Transverse colon (tissue), 4 donors: ENCODE data around the gene TPO. TPM values are rescaled to one million over a fixed set of nuclear protein-coding genes. Genes with fewer than 3 reads are reported as not detected.

Source experiments
- DNase-seq: peaks from one replicate; pipeline ENCODE4 v3.0.0-alpha.2; 2019
- H3K27ac ChIP-seq, 4 donors: fragments of 200-600 bp; sonication (generic); 2 replicates each; pipeline ENCODE4 v1.5.1; 2016 to 2018; ENCODE audit warnings: inconsistent platforms in 4 of 4
- H3K27me3 ChIP-seq: fragments of 200-600 bp; sonication (generic); 2 replicates; pipeline ENCODE4 v1.5.1; 2017; ENCODE audit warnings: inconsistent platforms
- H3K36me3 ChIP-seq, 4 donors: fragments of 200-600 bp; sonication (generic); 2 replicates each; pipeline ENCODE4 v1.5.1; 2017 to 2019; ENCODE audit warnings: inconsistent platforms in 4 of 4
- H3K4me1 ChIP-seq, 4 donors: fragments of 200-600 bp; sonication (generic); 2 replicates each; pipeline ENCODE4 v1.5.1; 2017 to 2020; ENCODE audit warnings: inconsistent platforms in 4 of 4
- H3K4me3 ChIP-seq, 4 donors: fragments of 200-600 bp; sonication (generic); 1 replicate in 1 of 4; 2 replicates in 3 of 4; pipeline versions ENCODE4 v1.5.1 to v1.6.1; 2017 to 2019; ENCODE audit warnings: inconsistent platforms in 4 of 4
- H3K9me3 ChIP-seq, 2 donors: fragments of 200-600 bp; sonication (generic); 2 replicates each; pipeline ENCODE4 v1.5.1; 2017 to 2019; ENCODE audit warnings: inconsistent platforms in 2 of 2
- EP300 ChIP-seq: sonication (generic); formaldehyde crosslinking; IDR thresholded peaks from one replicate; pipeline ENCODE4 v1.6.1; 2017; ENCODE audit warnings: antibody characterized with exemption, low read depth
- POLR2A ChIP-seq: fragments of 450-650 bp; IDR thresholded peaks from one replicate; pipeline ENCODE4 v1.6.1; 2016; ENCODE audit warnings: antibody characterized with exemption, mild to moderate bottlenecking, moderate library complexity
- POLR2AphosphoS5 ChIP-seq, 3 donors: sonication (generic); formaldehyde crosslinking; IDR thresholded peaks; one replicate each; pipeline ENCODE4 v1.6.1; 2016; ENCODE audit warnings: antibody characterized with exemption in 3 of 3
- WGBS, 2 donors: methylation state at CpG; one replicate each; pipeline ENCODE4 v1.1.5; 2018; ENCODE audit warnings: low coverage in 1 of 2; 5-methylcytosine and 5-hydroxymethylcytosine counted together
- in situ Hi-C, 4 donors: fragments of 200-750 bp; cut with MboI; loops; one replicate each; pipeline versions ENCODE4 v1.15.0 to v1.15.1; 2017; ENCODE audit warnings: low sequenced_read_pairs in 3 of 4, low pct_ligation_motif_present in 1 of 4, low pct_unique_long_range_greater_than_20kb in 1 of 4
- intact Hi-C: fragments of 100-400 bp; cut with DNase I; formaldehyde crosslinking; loops from one replicate; pipeline ENCODE4 v1.15.1; 2023; ENCODE audit warnings: low total_unique reads
- total RNA-seq, 4 donors: library from RNA; depleted of rRNA; stranded (reverse); fragments of >200 nt; gene quantifications; one replicate each; pipeline ENCODE4 v1.1.0, GENCODE V29; 2016
- TF ChIP-seq, protein P1 (sequence below), 5 experiments: fragments of 200-600 bp in 3 of 5; fragments of 450-650 bp in 2 of 5; sonication (generic) in 3 of 5; IDR thresholded peaks; 1 replicate in 2 of 5; 2 replicates in 3 of 5; pipeline ENCODE4 v1.5.1; 2016 to 2017; ENCODE audit warnings: antibody characterized with exemption in 5 of 5, inconsistent platforms in 3 of 5, mild to moderate bottlenecking in 2 of 5, moderate library complexity in 1 of 5

Gene TPO
- total RNA-seq, 4 donors from 2014 or later = 1.4 to 5.8 (median 3.8) TPM

DNA sequence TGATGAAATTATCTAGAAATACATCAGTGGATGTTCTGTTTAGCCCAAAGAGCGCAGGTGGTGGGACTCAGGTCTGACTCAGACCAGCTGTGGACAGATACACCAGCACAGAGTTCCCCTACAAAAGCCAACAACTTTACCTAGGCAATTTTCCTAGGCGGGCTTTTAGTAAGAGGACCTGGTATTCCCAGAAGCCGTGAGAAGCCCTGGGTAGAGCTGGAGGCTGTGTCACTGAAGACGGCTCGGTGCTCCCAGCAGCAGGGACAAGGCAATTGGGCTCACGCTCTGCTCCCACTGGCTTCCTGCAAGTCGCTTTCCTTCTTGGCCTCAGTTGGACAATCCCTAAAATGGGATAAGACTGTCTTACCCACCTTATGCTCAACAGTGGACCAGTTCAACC is 41.1 kb downstream of the TPO start:
- intact Hi-C loops = no loop called here
- H3K4me3 ChIP-seq = no peak overlapping the region
- H3K4me1 ChIP-seq = no peaks in the 10 kb centered on the region
- DNase-seq = no peak
- peaks cover 9% of the 10 kb centered on the region for H3K27me3 ChIP-seq
- H3K9me3 ChIP-seq = no peaks in the 10 kb centered on the region
- H3K27ac ChIP-seq = no peak overlapping the region
- 88% methylated on average over 7 of the region's 7 CpGs; no CpG with 5 or more reads in 1 of the 2 donors for WGBS, 2 donors
- in situ Hi-C loops = no loop called here
- H3K36me3 ChIP-seq = no peaks in the 10 kb centered on the region
- TF ChIP-seq, protein P1, sequence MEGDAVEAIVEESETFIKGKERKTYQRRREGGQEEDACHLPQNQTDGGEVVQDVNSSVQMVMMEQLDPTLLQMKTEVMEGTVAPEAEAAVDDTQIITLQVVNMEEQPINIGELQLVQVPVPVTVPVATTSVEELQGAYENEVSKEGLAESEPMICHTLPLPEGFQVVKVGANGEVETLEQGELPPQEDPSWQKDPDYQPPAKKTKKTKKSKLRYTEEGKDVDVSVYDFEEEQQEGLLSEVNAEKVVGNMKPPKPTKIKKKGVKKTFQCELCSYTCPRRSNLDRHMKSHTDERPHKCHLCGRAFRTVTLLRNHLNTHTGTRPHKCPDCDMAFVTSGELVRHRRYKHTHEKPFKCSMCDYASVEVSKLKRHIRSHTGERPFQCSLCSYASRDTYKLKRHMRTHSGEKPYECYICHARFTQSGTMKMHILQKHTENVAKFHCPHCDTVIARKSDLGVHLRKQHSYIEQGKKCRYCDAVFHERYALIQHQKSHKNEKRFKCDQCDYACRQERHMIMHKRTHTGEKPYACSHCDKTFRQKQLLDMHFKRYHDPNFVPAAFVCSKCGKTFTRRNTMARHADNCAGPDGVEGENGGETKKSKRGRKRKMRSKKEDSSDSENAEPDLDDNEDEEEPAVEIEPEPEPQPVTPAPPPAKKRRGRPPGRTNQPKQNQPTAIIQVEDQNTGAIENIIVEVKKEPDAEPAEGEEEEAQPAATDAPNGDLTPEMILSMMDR (IDR thresholded peaks at IDR 0.05) = no peak
- TF ChIP-seq POLR2AphosphoS5 (IDR thresholded peaks at IDR 0.05) (no peak), EP300 (no peak), POLR2A (no peak)

DNA sequence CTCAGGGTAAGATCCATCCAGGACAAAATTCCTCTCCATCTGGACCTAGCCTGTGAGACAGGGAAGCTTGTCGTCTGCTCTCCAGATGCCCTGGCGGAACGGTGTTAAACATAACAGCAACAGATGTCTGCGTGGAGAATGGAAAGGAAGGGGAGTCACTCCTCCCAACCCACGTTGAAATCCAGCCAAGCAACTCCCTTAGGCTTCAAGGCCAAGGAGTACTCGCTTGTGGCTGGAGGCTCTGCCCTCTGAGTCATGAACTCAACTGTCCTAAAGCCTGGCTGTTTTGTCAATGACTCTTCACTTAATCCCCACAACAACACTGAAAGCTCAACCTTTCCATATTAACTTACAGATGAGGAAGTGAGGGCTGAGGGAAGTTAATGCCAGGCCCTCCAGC is 42.2 kb downstream of the TPO start:
- Histone ChIP-seq H3K36me3 (no peaks in the 10 kb centered on the region), H3K4me1 (no peaks in the 10 kb centered on the region), H3K27ac (no peak overlapping the region), H3K9me3 (no peaks in the 10 kb centered on the region), H3K27me3 (peaks cover under 1% of the 10 kb centered on the region), H3K4me3 (no peak overlapping the region)
- intact Hi-C loops = no loop called here
- in situ Hi-C loops = no loop called here
- TF ChIP-seq POLR2A (no peak), EP300 (no peak), POLR2AphosphoS5 (IDR thresholded peaks at IDR 0.05) (no peak)
- TF ChIP-seq, protein P1 (IDR thresholded peaks at IDR 0.05) = no peak
- 65% methylated on average over 6 of the region's 6 CpGs; no CpG with 5 or more reads in 1 of the 2 donors for WGBS, 2 donors
- no peak for DNase-seq

DNA sequence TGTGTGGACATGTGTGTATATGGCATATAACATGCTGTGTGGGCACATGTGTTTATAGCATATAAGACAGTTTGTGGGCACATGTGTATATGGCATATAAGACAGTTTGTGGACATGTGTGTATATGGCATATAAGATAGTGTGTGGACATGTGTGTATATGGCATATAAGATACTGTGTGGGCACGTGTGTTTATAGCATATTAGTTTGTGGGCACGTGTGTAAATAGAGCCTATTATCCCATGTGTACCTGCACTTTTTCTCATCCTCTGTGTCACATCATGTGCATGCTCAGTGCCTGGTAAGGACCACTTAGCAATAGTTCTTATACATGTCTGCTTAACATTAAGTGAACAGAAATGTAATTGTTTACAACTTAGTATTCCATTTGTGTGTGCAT is 45.2 kb downstream of the TPO start:
- Histone ChIP-seq H3K9me3 (no peaks in the 10 kb centered on the region), H3K36me3 (no peaks in the 10 kb centered on the region), H3K27me3 (no peaks in the 10 kb centered on the region), H3K27ac (no peak overlapping the region), H3K4me1 (no peaks in the 10 kb centered on the region), H3K4me3 (no peak overlapping the region)
- in situ Hi-C loops = no loop called here
- TF ChIP-seq POLR2AphosphoS5 (IDR thresholded peaks at IDR 0.05) (no peak), POLR2A (no peak), EP300 (no peak)
- TF ChIP-seq, protein P1 (IDR thresholded peaks at IDR 0.05) = no peak
- no peak for DNase-seq
- 83 to 86% methylated on average over 2 of the region's 2 CpGs for WGBS, 2 donors
- intact Hi-C loops = no loop called here

DNA sequence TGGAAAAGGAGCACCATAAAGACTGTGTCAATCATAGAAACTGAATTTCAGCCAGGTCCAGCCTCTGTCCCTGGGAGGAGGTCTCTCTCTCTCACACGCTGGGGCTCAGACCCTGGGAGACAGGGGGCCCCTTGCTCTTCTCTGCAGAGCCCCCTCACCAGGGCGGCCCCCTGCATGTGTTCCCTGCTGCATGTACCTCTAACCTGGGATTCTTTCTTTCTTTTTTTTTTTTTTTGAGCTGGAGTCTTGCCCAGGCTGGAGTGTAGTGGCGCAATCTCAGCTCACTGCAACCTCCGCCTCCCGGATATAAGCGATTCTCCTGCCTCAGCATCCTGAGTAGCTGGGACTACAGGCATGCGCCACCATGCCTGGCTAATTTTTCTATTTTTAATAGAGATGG is 46.5 kb downstream of the TPO start:
- WGBS, 2 donors = 35% methylated on average over 7 of the region's 7 CpGs; no CpG with 5 or more reads in 1 of the 2 donors
- H3K4me1 ChIP-seq = no peaks in the 10 kb centered on the region

DNA sequence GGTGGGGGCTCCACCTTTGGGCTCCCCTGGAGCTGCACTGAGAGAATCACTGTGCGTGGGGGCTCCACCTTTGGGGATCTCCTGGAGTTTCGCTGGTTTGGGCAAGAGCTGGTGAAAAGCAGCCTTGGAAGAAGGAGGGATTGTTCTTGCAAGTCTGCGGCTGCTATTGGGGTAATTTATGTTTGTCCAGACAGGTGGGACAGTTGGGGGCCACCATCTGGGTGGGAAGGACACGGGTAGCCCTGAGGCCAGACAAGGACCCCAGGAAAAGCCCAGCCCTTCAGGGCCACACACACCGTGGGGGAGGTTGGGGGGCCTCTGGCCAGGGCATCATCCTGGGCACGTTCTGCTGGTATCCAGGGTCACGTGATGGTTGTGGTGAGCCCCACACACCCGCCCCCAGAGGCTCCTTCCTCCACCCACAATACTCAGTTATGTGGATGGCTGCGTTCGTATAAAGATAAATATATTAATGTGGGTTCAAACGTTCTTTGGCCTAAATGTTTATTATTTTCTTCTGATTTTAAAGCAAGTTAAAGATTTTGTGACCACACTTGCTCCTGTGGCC is 47.7 kb downstream of the TPO start:
- TF ChIP-seq POLR2A (no peak), POLR2AphosphoS5 (IDR thresholded peaks at IDR 0.05) (no peak)
- TF ChIP-seq, protein P1 (IDR thresholded peaks at IDR 0.05) = no peak
- in situ Hi-C loops (no loop called here), intact Hi-C loops (no loop called here)
- H3K4me1 ChIP-seq = no peaks in the 10 kb centered on the region
- H3K9me3 ChIP-seq = no peaks in the 10 kb centered on the region
- H3K27ac ChIP-seq = no peak overlapping the region
- H3K36me3 ChIP-seq = no peaks in the 10 kb centered on the region
- DNase-seq = no peak
- H3K4me3 ChIP-seq = no peak overlapping the region
- 63% methylated on average over 11 of the region's 11 CpGs; no CpG with 5 or more reads in 1 of the 2 donors for WGBS, 2 donors
- H3K27me3 ChIP-seq = no peaks in the 10 kb centered on the region

More for the DNA sequence above, 46.5 kb downstream of the TPO start:
- Histone ChIP-seq H3K27me3 (no peaks in the 10 kb centered on the region), H3K9me3 (no peaks in the 10 kb centered on the region), H3K4me3 (no peak overlapping the region), H3K36me3 (no peaks in the 10 kb centered on the region), H3K27ac (no peak overlapping the region)
- intact Hi-C loops = no loop called here
- TF ChIP-seq EP300 = no peak
- in situ Hi-C loops = no loop called here
- no peak for DNase-seq
